Kidney (tissue), 14 donors: ENCODE results near the gene RPS19BP1. TPM values are rescaled to one million over a fixed set of nuclear protein-coding genes. Genes with fewer than 3 reads are reported as not detected.
A peak's percentile ranks its signal among the peaks of the same experiment; 100 is the strongest.

ENCODE experiments used
- DNase-seq, 5 donors: peaks; one replicate each; pipeline ENCODE4 v3.0.0-alpha.2; 2013 to 2020
- FAIRE-seq: peaks from 2 replicates; lab custom pipeline; 2012; peaks lifted over from hg19 to GRCh38; lab: Jason Lieb, UNC
- H3K27ac ChIP-seq, 2 donors: one replicate each; pipeline ENCODE4 v1.7.0; 2013; ENCODE audit warnings: low read depth in 2 of 2, low read length in 2 of 2, inconsistent platforms in 1 of 2
- H3K27me3 ChIP-seq: one replicate; pipeline ENCODE4 v1.7.1; 2013; ENCODE audit warnings: low read length, inconsistent platforms; ENCODE audit not compliant: control insufficient read depth, insufficient read depth
- H3K36me3 ChIP-seq, 3 donors: one replicate each; pipeline versions ENCODE4 v1.7.0 to v1.7.1; 2013; ENCODE audit warnings: low read length in 3 of 3, control low read depth in 1 of 3, inconsistent platforms in 1 of 3; ENCODE audit not compliant: insufficient read depth in 3 of 3, control insufficient read depth in 2 of 3
- H3K4me1 ChIP-seq, 3 donors: one replicate each; pipeline versions ENCODE4 v1.7.0 to v1.7.1; 2013; ENCODE audit warnings: low read length in 3 of 3, inconsistent platforms in 1 of 3, low read depth in 1 of 3; ENCODE audit not compliant: control insufficient read depth in 2 of 3, insufficient read depth in 2 of 3
- H3K4me3 ChIP-seq, 3 donors: one replicate each; pipeline versions ENCODE4 v1.7.0 to v1.8.1; 2013; ENCODE audit warnings: low read length in 3 of 3, control low read depth in 1 of 3, inconsistent platforms in 1 of 3
- H3K9ac ChIP-seq, 3 donors: one replicate each; pipeline versions ENCODE4 v1.7.0 to v1.7.1; 2013; ENCODE audit warnings: low read length in 3 of 3, control low read depth in 1 of 3, inconsistent platforms in 1 of 3
- H3K9me3 ChIP-seq, 3 donors: one replicate each; pipeline versions ENCODE4 v1.7.0 to v1.7.1; 2013; ENCODE audit warnings: low read length in 3 of 3, control low read depth in 1 of 3, inconsistent platforms in 1 of 3; ENCODE audit not compliant: control insufficient read depth in 2 of 3, insufficient read depth in 1 of 3
- intact Hi-C: fragments of 100-400 bp; cut with DNase I; formaldehyde crosslinking; loops from one replicate; pipeline ENCODE4 v1.11.1; 2022
- polyA plus RNA-seq: library from polyadenylated mRNA; stranded (reverse); fragments of 350-450 nt; fragmentation: Illumina TruSeq; extraction: RNeasy Lipid Tissue Mini Kit (QIAGEN cat#74804); gene quantifications from one replicate; pipeline ENCODE4 v1.2.3, GENCODE V29; 2014; ENCODE audit warnings: low read depth, low replicate concordance; ENCODE audit not compliant: insufficient read depth
- total RNA-seq: library from RNA; stranded (reverse); fragmentation: NEBNext Ultra II Directional; extraction: Animal tissue kit (Norgen Biotek cat#: 25700); gene quantifications from one replicate; pipeline ENCODE4 v1.2.1, GENCODE V29; 2021
- TF ChIP-seq, protein P1 (sequence below): IDR thresholded peaks from 3 replicates; pipeline ENCODE4 v1.5.1; 2012; ENCODE audit warnings: mild to moderate bottlenecking, moderate library complexity, borderline replicate concordance; ENCODE audit not compliant: insufficient read depth; ENCODE audit errors: extremely low read depth
- donor health status: control.
- donor health status: control.
- donor health status: control.
- donor health status: control.
- donor health status: control.
- donor health status: DM: yes; HTN: yes; CAD: no.
- donor health status: Normal renal cell carcinoma (clear cell type).

Gene RPS19BP1
- total and polyA plus RNA-seq, 2 donors from 2014 or later = 51.8 to 180 TPM

- TF ChIP-seq, protein P1, sequence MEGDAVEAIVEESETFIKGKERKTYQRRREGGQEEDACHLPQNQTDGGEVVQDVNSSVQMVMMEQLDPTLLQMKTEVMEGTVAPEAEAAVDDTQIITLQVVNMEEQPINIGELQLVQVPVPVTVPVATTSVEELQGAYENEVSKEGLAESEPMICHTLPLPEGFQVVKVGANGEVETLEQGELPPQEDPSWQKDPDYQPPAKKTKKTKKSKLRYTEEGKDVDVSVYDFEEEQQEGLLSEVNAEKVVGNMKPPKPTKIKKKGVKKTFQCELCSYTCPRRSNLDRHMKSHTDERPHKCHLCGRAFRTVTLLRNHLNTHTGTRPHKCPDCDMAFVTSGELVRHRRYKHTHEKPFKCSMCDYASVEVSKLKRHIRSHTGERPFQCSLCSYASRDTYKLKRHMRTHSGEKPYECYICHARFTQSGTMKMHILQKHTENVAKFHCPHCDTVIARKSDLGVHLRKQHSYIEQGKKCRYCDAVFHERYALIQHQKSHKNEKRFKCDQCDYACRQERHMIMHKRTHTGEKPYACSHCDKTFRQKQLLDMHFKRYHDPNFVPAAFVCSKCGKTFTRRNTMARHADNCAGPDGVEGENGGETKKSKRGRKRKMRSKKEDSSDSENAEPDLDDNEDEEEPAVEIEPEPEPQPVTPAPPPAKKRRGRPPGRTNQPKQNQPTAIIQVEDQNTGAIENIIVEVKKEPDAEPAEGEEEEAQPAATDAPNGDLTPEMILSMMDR = no peak
- Histone ChIP-seq H3K27ac (no peak overlapping the region), H3K4me3 (no peak overlapping the region), H3K4me1 (no peaks in the 10 kb centered on the region), H3K9me3 (no peaks in the 10 kb centered on the region), H3K36me3 (peaks cover 0 to 2% (median 0%) of the 10 kb centered on the region in 3 donors), H3K27me3 (no peaks in the 10 kb centered on the region), H3K9ac (no peak overlapping the region)
- intact Hi-C loops = no loop called here
- no peak for FAIRE-seq
- DNase-seq = no peak
These were observed 51.0 kb downstream of the RPS19BP1 start for GRCh38 chr22:39481595-39481994.

- TF ChIP-seq, protein P1 = no peak
- H3K9me3 ChIP-seq = no peaks in the 10 kb centered on the region
- intact Hi-C loops = no loop called here
- no peaks in the 10 kb centered on the region for H3K4me1 ChIP-seq
- no peak overlapping the region for H3K9ac ChIP-seq
- FAIRE-seq (no peak), DNase-seq (peak in 1 of 5 donors; percentile 63)
- no peak overlapping the region for H3K4me3 ChIP-seq
- no peaks in the 10 kb centered on the region for H3K27me3 ChIP-seq
- H3K36me3 ChIP-seq = peaks cover 0 to 2% (median 0%) of the 10 kb centered on the region in 3 donors
- no peak overlapping the region for H3K27ac ChIP-seq
These were observed 51.5 kb downstream of the RPS19BP1 start for GRCh38 chr22:39481054-39481453.

DNA sequence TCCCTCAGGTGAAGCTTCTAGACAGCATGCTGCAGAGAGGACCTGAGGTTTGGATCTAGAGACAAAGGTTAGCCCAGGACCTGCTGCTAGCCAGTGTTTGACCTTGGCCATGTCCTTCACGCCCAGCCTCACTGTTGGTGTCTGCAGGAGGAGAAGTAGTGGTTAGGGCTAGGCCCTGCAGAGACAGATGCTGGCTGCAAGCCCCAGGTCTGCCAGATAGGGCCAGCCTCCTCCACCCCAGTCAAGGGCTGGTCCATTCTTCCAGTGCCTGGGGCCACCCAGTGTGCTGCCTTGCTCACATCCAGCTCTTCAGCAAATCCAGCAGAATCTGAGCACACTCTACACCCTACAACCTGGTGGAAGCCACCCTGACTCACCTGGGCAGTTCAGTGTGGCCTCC lies 52.0 kb downstream of the RPS19BP1 start:
- FAIRE-seq = no peak
- H3K27me3 ChIP-seq = no peaks in the 10 kb centered on the region
- no peak overlapping the region for H3K27ac ChIP-seq
- no peaks in the 10 kb centered on the region for H3K9me3 ChIP-seq
- intact Hi-C loops = no loop called here
- DNase-seq = no peak
- H3K4me1 ChIP-seq = peaks cover 0 to 3% (median 0%) of the 10 kb centered on the region in 3 donors
- TF ChIP-seq, protein P1 = no peak
- H3K36me3 ChIP-seq = peaks cover 0 to 2% (median 0%) of the 10 kb centered on the region in 3 donors
- H3K4me3 ChIP-seq = no peak overlapping the region
- H3K9ac ChIP-seq = no peak overlapping the region

GRCh38 chr22:39479254-39479653 lies 53.3 kb downstream of the RPS19BP1 start:
- Histone ChIP-seq H3K27me3 (no peaks in the 10 kb centered on the region), H3K36me3 (peaks cover 0 to 2% (median 0%) of the 10 kb centered on the region in 3 donors), H3K9ac (no peak overlapping the region), H3K9me3 (no peaks in the 10 kb centered on the region), H3K27ac (no peak overlapping the region), H3K4me1 (peaks cover 0 to 3% (median 2%) of the 10 kb centered on the region in 3 donors), H3K4me3 (no peak overlapping the region)
- FAIRE-seq (no peak), DNase-seq (peak in 1 of 5 donors; percentile 51)
- intact Hi-C loops = no loop called here
- TF ChIP-seq, protein P1 = no peak
